ENCODE measurements around the gene CRIP1.
A peak's percentile ranks its signal among the peaks of the same experiment; 100 is the strongest.

Gene CRIP1, protein sequence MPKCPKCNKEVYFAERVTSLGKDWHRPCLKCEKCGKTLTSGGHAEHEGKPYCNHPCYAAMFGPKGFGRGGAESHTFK

GRCh38 chr14:105486163-105486973 is at the start of gene CRIP1:
Gene CRIP1 (plus strand): TSS chr14:105486886. CDS start chr14:105487260, 374 bp downstream.
- no peak for DNase-seq (ENCODE audit: low read depth in 2 of 2)

- DNase-seq (ENCODE audit: low read depth in 2 of 2), result no peak
Measured at GRCh38 chr14:105436891-105437722, 49.6 kb upstream of the CRIP1 start.

GRCh38 chr14:105437723-105438500 is 48.8 kb upstream of the CRIP1 start:
- no peak for DNase-seq (ENCODE audit: low read depth in 2 of 2)

DNA sequence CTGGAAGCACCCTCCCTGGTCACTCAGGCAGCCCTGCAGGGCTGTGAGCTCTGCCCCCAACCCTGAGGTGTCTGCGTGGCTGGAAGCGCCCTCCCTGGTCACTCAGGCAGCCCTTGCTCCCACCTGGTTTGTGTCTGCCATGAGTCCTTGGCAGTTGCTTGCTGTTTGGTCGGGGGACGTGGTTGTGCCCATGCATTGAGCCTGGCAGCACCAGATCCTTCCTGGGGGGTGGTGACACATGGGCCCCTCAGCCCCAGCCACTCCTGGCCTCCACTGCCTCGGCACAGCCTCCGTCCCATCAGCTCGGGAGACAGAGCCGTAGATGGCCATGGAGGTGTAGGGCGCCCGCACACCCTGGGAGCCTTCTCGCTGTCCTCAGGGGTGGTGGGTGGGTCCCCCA is 47.5 kb upstream of the CRIP1 start:
- no peak for DNase-seq (ENCODE audit: low read depth in 2 of 2)

GRCh38 chr14:105439710-105440553 is 46.8 kb upstream of the CRIP1 start:
- no peak for DNase-seq (ENCODE audit: low read depth in 2 of 2)

DNA sequence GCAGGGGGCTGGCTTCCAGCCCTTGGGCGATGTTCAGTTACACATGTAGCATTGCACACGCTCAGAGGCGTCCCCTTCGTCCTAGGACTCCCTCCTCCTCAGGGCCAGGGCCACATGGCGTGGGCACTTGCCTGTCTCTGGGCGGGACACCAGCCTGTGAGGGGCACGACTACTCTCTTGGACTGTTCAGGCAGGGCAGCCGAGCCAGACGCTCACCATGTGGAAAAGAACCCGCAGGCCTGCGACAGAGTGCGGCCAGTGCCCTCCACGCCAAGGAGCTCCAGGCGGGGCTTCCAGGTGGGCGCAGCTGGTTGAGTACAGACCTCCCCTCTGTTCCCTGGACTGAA is 46.2 kb upstream of the CRIP1 start:
- DNase-seq (ENCODE audit: low read depth in 2 of 2), result no peak

DNA sequence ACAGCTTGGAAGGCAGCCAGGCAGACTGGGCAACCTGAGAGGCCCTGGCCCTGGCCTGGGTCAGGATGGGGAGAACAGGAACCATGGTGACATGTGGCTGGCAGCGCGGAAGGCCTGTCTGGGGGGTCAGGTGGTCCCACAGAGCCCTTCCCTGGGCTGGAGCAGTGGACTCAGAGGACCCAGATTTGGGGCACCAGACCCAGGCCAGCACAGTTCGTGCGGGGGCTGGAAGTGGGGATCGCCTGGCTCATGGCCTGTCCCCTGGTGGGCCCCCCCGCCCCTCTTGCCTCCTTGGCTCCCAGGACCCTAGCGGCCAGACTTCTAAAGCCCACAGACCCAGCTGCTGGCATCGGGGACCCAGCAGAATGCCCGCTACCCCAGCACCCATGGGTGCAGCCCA is 45.7 kb upstream of the CRIP1 start:
- DNase-seq (ENCODE audit: low read depth in 2 of 2), result no peak

GRCh38 chr14:105442125-105442524 is 44.6 kb upstream of the CRIP1 start:
- DNase-seq (ENCODE audit: low read depth in 2 of 2), result no peak

- DNase-seq (ENCODE audit: low read depth in 2 of 2), result no peak
Measured at GRCh38 chr14:105442834-105443233, 43.9 kb upstream of the CRIP1 start.

DNA sequence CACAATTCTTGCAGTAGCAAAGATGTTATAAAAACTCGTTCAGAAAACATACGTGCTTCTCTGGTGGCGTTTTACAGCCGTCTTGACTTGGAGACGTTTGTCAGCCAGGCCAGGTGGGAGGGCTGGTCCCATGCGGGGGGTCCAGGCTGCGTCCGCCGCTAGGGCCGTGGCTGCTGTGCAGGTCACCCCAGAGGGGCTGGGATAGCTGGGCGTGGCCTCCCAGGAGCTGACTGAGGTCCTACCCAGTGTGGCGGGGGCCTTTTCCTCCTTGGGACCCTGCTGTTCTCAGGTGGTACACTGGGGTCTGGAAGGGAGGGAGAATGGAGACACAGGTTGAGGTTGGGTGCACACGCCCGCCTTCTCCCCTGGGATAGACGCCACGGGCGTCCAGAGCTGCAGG is 41.8 kb upstream of the CRIP1 start:
- DNase-seq (ENCODE audit: low read depth in 2 of 2), result no peak

DNA sequence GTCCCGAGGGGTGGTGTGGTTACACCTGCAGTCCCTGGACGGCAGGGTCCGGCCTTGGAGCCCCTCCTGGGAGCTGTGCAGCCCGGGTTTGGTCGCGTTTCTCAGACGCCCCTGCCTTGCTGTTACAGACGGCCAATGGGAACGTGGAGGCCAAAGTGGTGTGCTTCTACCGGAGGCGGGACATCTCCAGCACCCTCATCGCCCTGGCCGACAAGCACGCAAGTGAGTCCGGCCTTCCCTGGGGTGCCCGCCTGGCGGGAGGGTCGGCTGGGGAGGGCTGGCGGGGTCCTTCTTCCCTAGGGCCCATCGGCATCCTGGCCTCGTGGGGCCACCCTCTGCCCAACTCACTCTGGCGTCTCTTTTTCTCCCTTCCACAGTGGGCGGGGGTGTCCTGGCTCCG is 41.4 kb upstream of the CRIP1 start:
- no peak for DNase-seq (ENCODE audit: low read depth in 2 of 2)

GRCh38 chr14:105445901-105446845 is 40.5 kb upstream of the CRIP1 start:
- no peak for DNase-seq (ENCODE audit: low read depth in 2 of 2)

DNA sequence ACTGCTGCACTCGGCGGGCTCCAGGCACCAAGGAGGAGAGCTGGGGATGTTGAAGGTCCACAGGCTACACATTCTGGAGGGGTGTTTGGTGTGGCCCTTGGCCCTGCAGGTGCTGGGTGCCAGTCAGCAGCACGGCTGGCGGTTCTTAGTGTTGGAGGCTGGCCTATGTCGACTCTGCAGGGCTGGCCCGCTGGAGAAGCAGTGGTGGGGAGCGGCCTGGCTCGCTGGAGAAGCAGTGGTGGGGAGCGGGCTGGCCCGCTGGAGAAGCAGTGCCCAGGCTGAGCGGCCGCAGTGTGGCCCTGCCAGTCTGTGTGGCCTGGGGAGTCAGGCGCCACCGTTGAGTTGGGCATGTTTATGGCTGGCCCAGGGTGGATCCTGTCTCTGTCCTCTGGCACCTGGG is 39.7 kb upstream of the CRIP1 start:
- no peak for DNase-seq (ENCODE audit: low read depth in 2 of 2)

GRCh38 chr14:105447651-105448640 is 38.7 kb upstream of the CRIP1 start:
- no peak for DNase-seq (ENCODE audit: low read depth in 2 of 2)

GRCh38 chr14:105448706-105449111 is 38.0 kb upstream of the CRIP1 start:
- DNase-seq (ENCODE audit: low read depth in 2 of 2), result peak; percentile 24 to 35

GRCh38 chr14:105449276-105450122 is 37.2 kb upstream of the CRIP1 start:
- no peak for DNase-seq (ENCODE audit: low read depth in 2 of 2)

- no peak for DNase-seq (ENCODE audit: low read depth in 2 of 2)
Measured at GRCh38 chr14:105450123-105450505, 36.6 kb upstream of the CRIP1 start.
